ENCODE data around the gene NANS. TPM values are rescaled to one million over a fixed set of nuclear protein-coding genes. Genes with fewer than 3 reads are reported as not detected.

NANS gene
- polyA plus RNA-seq, 1 donor from 2014 or later: 16.9 TPM

- Histone ChIP-seq H3K9me2 (ENCODE audit: insufficient read depth, low read length) (no peaks in the 10 kb centered on the region), H3K9ac (ENCODE audit: low read length) (no peak overlapping the region), H3K27ac (ENCODE audit: low read length) (no peak overlapping the region), H2AFZ (ENCODE audit: low read depth, low read length) (no peak overlapping the region), H3K27me3 (ENCODE audit: insufficient read depth, low read depth, low read length) (no peaks in the 10 kb centered on the region), H3F3A (ENCODE audit: insufficient read depth, low read length, poor library complexity, severe bottlenecking) (no peaks in the 10 kb centered on the region), H3K9me3 (ENCODE audit: low read length) (no peaks in the 10 kb centered on the region), H3K36me3 (ENCODE audit: insufficient read depth, low read length) (no peaks in the 10 kb centered on the region), H3K79me2 (replicated peaks; ENCODE audit: insufficient read depth, low read length) (no peaks in the 10 kb centered on the region), H3K4me3 (ENCODE audit: low read length) (no peak overlapping the region), H4K20me1 (ENCODE audit: insufficient read depth) (no peaks in the 10 kb centered on the region), H3K4me2 (ENCODE audit: low read length) (no peak overlapping the region)
- TF ChIP-seq POLR2AphosphoS5 (IDR thresholded peaks at IDR 0.05): no peak
Observed at GRCh38 chr9:98100456-98100855, 43.9 kb downstream of the NANS start.

GRCh38 chr9:98101416-98101815 lies 44.9 kb downstream of the NANS start:
- H3K4me3 ChIP-seq (ENCODE audit: low read length): no peak overlapping the region
- no peak overlapping the region for H3K27ac ChIP-seq (ENCODE audit: low read length)
- H2AFZ ChIP-seq (ENCODE audit: low read depth, low read length): no peak overlapping the region
- H3K79me2 ChIP-seq (replicated peaks; ENCODE audit: insufficient read depth, low read length): no peaks in the 10 kb centered on the region
- no peak for TF ChIP-seq SMC3 (conservative IDR thresholded peaks at IDR 0.05; ENCODE audit: poor library complexity)
- TF ChIP-seq EZH2 (IDR thresholded peaks at IDR 0.05; ENCODE audit: borderline replicate concordance, insufficient read depth, low read length, poor library complexity, severe bottlenecking): no peak
- no peak for TF ChIP-seq CTCF (IDR thresholded peaks at IDR 0.05; ENCODE audit: poor library complexity, severe bottlenecking)
- TF ChIP-seq MXI1 (conservative IDR thresholded peaks at IDR 0.05; ENCODE audit: poor library complexity, severe bottlenecking): no peak
- TF ChIP-seq RAD21 (conservative IDR thresholded peaks at IDR 0.05): no peak
- TF ChIP-seq REST (IDR thresholded peaks at IDR 0.05; ENCODE audit: borderline replicate concordance): no peak
- no peak for TF ChIP-seq TAF1 (IDR thresholded peaks at IDR 0.05; ENCODE audit: low read depth)
- TF ChIP-seq POLR2AphosphoS5 (IDR thresholded peaks at IDR 0.05): no peak
- no peak for TF ChIP-seq EP300 (conservative IDR thresholded peaks at IDR 0.05; ENCODE audit: poor library complexity, severe bottlenecking)
- H3K36me3 ChIP-seq (ENCODE audit: insufficient read depth, low read length): no peaks in the 10 kb centered on the region
- no peaks in the 10 kb centered on the region for H3K9me2 ChIP-seq (ENCODE audit: insufficient read depth, low read length)
- H3K27me3 ChIP-seq (ENCODE audit: insufficient read depth, low read depth, low read length): no peaks in the 10 kb centered on the region
- no peak overlapping the region for H3K4me2 ChIP-seq (ENCODE audit: low read length)
- no peak overlapping the region for H3K9ac ChIP-seq (ENCODE audit: low read length)
- no peaks in the 10 kb centered on the region for H3F3A ChIP-seq (ENCODE audit: insufficient read depth, low read length, poor library complexity, severe bottlenecking)
- H4K20me1 ChIP-seq (ENCODE audit: insufficient read depth): no peaks in the 10 kb centered on the region
- no peaks in the 10 kb centered on the region for H3K9me3 ChIP-seq (ENCODE audit: low read length)

GRCh38 chr9:98101868-98102273 lies 45.3 kb downstream of the NANS start:
- Histone ChIP-seq H3K9me2 (ENCODE audit: insufficient read depth, low read length) (no peaks in the 10 kb centered on the region), H2AFZ (ENCODE audit: low read depth, low read length) (no peak overlapping the region), H3K36me3 (ENCODE audit: insufficient read depth, low read length) (no peaks in the 10 kb centered on the region), H3K27me3 (ENCODE audit: insufficient read depth, low read depth, low read length) (no peaks in the 10 kb centered on the region), H3F3A (ENCODE audit: insufficient read depth, low read length, poor library complexity, severe bottlenecking) (no peaks in the 10 kb centered on the region), H3K27ac (ENCODE audit: low read length) (no peak overlapping the region), H3K79me2 (replicated peaks; ENCODE audit: insufficient read depth, low read length) (no peaks in the 10 kb centered on the region), H3K4me3 (ENCODE audit: low read length) (no peak overlapping the region), H3K9me3 (ENCODE audit: low read length) (no peaks in the 10 kb centered on the region), H3K4me2 (ENCODE audit: low read length) (no peak overlapping the region), H3K9ac (ENCODE audit: low read length) (no peak overlapping the region), H4K20me1 (ENCODE audit: insufficient read depth) (no peaks in the 10 kb centered on the region)
- no peak for TF ChIP-seq MXI1 (conservative IDR thresholded peaks at IDR 0.05; ENCODE audit: poor library complexity, severe bottlenecking)
- no peak for TF ChIP-seq SMC3 (conservative IDR thresholded peaks at IDR 0.05; ENCODE audit: poor library complexity)
- no peak for TF ChIP-seq TAF1 (IDR thresholded peaks at IDR 0.05; ENCODE audit: low read depth)
- TF ChIP-seq EZH2 (IDR thresholded peaks at IDR 0.05; ENCODE audit: borderline replicate concordance, insufficient read depth, low read length, poor library complexity, severe bottlenecking): no peak
- TF ChIP-seq REST (IDR thresholded peaks at IDR 0.05; ENCODE audit: borderline replicate concordance): no peak
- TF ChIP-seq RAD21 (conservative IDR thresholded peaks at IDR 0.05): no peak
- TF ChIP-seq EP300 (conservative IDR thresholded peaks at IDR 0.05; ENCODE audit: poor library complexity, severe bottlenecking): no peak
- no peak for TF ChIP-seq CTCF (IDR thresholded peaks at IDR 0.05; ENCODE audit: poor library complexity, severe bottlenecking)
- TF ChIP-seq POLR2AphosphoS5 (IDR thresholded peaks at IDR 0.05): no peak
